Transverse colon (tissue), 4 donors: ENCODE results near the gene ADCY2. TPM values are rescaled to one million over a fixed set of nuclear protein-coding genes. Genes with fewer than 3 reads are reported as not detected.

Experiments
- DNase-seq: peaks from one replicate; pipeline ENCODE4 v3.0.0-alpha.2; 2019
- H3K27ac ChIP-seq, 4 donors: fragments of 200-600 bp; sonication (generic); 2 replicates each; pipeline ENCODE4 v1.5.1; 2016 to 2018; ENCODE audit warnings: inconsistent platforms in 4 of 4
- H3K27me3 ChIP-seq: fragments of 200-600 bp; sonication (generic); 2 replicates; pipeline ENCODE4 v1.5.1; 2017; ENCODE audit warnings: inconsistent platforms
- H3K36me3 ChIP-seq, 4 donors: fragments of 200-600 bp; sonication (generic); 2 replicates each; pipeline ENCODE4 v1.5.1; 2017 to 2019; ENCODE audit warnings: inconsistent platforms in 4 of 4
- H3K4me1 ChIP-seq, 4 donors: fragments of 200-600 bp; sonication (generic); 2 replicates each; pipeline ENCODE4 v1.5.1; 2017 to 2020; ENCODE audit warnings: inconsistent platforms in 4 of 4
- H3K4me3 ChIP-seq, 4 donors: fragments of 200-600 bp; sonication (generic); 1 replicate in 1 of 4; 2 replicates in 3 of 4; pipeline versions ENCODE4 v1.5.1 to v1.6.1; 2017 to 2019; ENCODE audit warnings: inconsistent platforms in 4 of 4
- H3K9me3 ChIP-seq, 2 donors: fragments of 200-600 bp; sonication (generic); 2 replicates each; pipeline ENCODE4 v1.5.1; 2017 to 2019; ENCODE audit warnings: inconsistent platforms in 2 of 2
- CTCF ChIP-seq, 5 experiments: fragments of 200-600 bp in 3 of 5; fragments of 450-650 bp in 2 of 5; sonication (generic) in 3 of 5; IDR thresholded peaks; 1 replicate in 2 of 5; 2 replicates in 3 of 5; pipeline ENCODE4 v1.5.1; 2016 to 2017; ENCODE audit warnings: antibody characterized with exemption in 5 of 5, inconsistent platforms in 3 of 5, mild to moderate bottlenecking in 2 of 5, moderate library complexity in 1 of 5
- EP300 ChIP-seq: sonication (generic); formaldehyde crosslinking; IDR thresholded peaks from one replicate; pipeline ENCODE4 v1.6.1; 2017; ENCODE audit warnings: antibody characterized with exemption, low read depth
- POLR2A ChIP-seq: fragments of 450-650 bp; IDR thresholded peaks from one replicate; pipeline ENCODE4 v1.6.1; 2016; ENCODE audit warnings: antibody characterized with exemption, mild to moderate bottlenecking, moderate library complexity
- POLR2AphosphoS5 ChIP-seq, 3 donors: sonication (generic); formaldehyde crosslinking; IDR thresholded peaks; one replicate each; pipeline ENCODE4 v1.6.1; 2016; ENCODE audit warnings: antibody characterized with exemption in 3 of 3
- WGBS, 2 donors: methylation state at CpG; one replicate each; pipeline ENCODE4 v1.1.5; 2018; ENCODE audit warnings: low coverage in 1 of 2; 5-methylcytosine and 5-hydroxymethylcytosine counted together
- in situ Hi-C, 4 donors: fragments of 200-750 bp; cut with MboI; loops; one replicate each; pipeline versions ENCODE4 v1.15.0 to v1.15.1; 2017; ENCODE audit warnings: low sequenced_read_pairs in 3 of 4, low pct_ligation_motif_present in 1 of 4, low pct_unique_long_range_greater_than_20kb in 1 of 4
- intact Hi-C: fragments of 100-400 bp; cut with DNase I; formaldehyde crosslinking; loops from one replicate; pipeline ENCODE4 v1.15.1; 2023; ENCODE audit warnings: low total_unique reads
- total RNA-seq, 4 donors: library from RNA; depleted of rRNA; stranded (reverse); fragments of >200 nt; gene quantifications; one replicate each; pipeline ENCODE4 v1.1.0, GENCODE V29; 2016

The ADCY2 gene
- total RNA-seq, 4 donors from 2014 or later: 1.4 to 4.5 (median 3.1) TPM

- no peaks in the 10 kb centered on the region for H3K27me3 ChIP-seq
- intact Hi-C loops: no loop called here
- no peak for DNase-seq
- no peak overlapping the region for H3K4me3 ChIP-seq
- H3K36me3 ChIP-seq: no peaks in the 10 kb centered on the region
- TF ChIP-seq EP300: no peak
- no peak for TF ChIP-seq CTCF (IDR thresholded peaks at IDR 0.05)
- TF ChIP-seq POLR2AphosphoS5 (IDR thresholded peaks at IDR 0.05): no peak
- TF ChIP-seq POLR2A: no peak
- H3K4me1 ChIP-seq: peaks cover 0 to 10% (median 0%) of the 10 kb centered on the region in 4 donors
- 43 to 63% methylated on average over 2 of the region's 2 CpGs for WGBS, 2 donors
- H3K9me3 ChIP-seq: no peaks in the 10 kb centered on the region
- no peak overlapping the region for H3K27ac ChIP-seq
- in situ Hi-C loops: no loop called here
These were observed 29.9 kb downstream of the ADCY2 start for GRCh38 chr5:7425830-7426229.

- H3K27me3 ChIP-seq: no peaks in the 10 kb centered on the region
- intact Hi-C loops: no loop called here
- H3K27ac ChIP-seq: no peak overlapping the region
- H3K9me3 ChIP-seq: no peaks in the 10 kb centered on the region
- TF ChIP-seq EP300 (no peak), POLR2AphosphoS5 (IDR thresholded peaks at IDR 0.05) (no peak), POLR2A (no peak), CTCF (IDR thresholded peaks at IDR 0.05) (no peak)
- no peak overlapping the region for H3K4me3 ChIP-seq
- WGBS, 2 donors: 67 to 89% methylated on average over 1 to 4 of the region's 4 CpGs
- H3K36me3 ChIP-seq: no peaks in the 10 kb centered on the region
- in situ Hi-C loops: no loop called here
- DNase-seq: no peak
- peaks cover 0 to 10% (median 0%) of the 10 kb centered on the region in 4 donors for H3K4me1 ChIP-seq
These were observed 30.3 kb downstream of the ADCY2 start for GRCh38 chr5:7426284-7426683.

GRCh38 chr5:7434914-7435313, 39.0 kb downstream of the ADCY2 start:
- H3K27me3 ChIP-seq: no peaks in the 10 kb centered on the region
- in situ Hi-C loops: no loop called here
- no peaks in the 10 kb centered on the region for H3K36me3 ChIP-seq
- H3K4me1 ChIP-seq: no peaks in the 10 kb centered on the region
- H3K4me3 ChIP-seq: no peak overlapping the region
- DNase-seq: no peak
- H3K27ac ChIP-seq: no peak overlapping the region
- intact Hi-C loops: no loop called here
- TF ChIP-seq POLR2AphosphoS5 (IDR thresholded peaks at IDR 0.05) (no peak), EP300 (no peak), CTCF (IDR thresholded peaks at IDR 0.05) (no peak), POLR2A (no peak)
- H3K9me3 ChIP-seq: no peaks in the 10 kb centered on the region
- WGBS, 2 donors: 94 to 96% methylated on average over 5 to 6 of the region's 6 CpGs

GRCh38 chr5:7435503-7435902, 39.6 kb downstream of the ADCY2 start:
- intact Hi-C loops (no loop called here), in situ Hi-C loops (no loop called here)
- Histone ChIP-seq H3K27me3 (no peaks in the 10 kb centered on the region), H3K36me3 (no peaks in the 10 kb centered on the region), H3K27ac (no peak overlapping the region), H3K4me1 (no peaks in the 10 kb centered on the region), H3K4me3 (no peak overlapping the region), H3K9me3 (no peaks in the 10 kb centered on the region)
- DNase-seq: no peak
- TF ChIP-seq POLR2AphosphoS5 (IDR thresholded peaks at IDR 0.05): no peak
- TF ChIP-seq EP300: no peak
- no peak for TF ChIP-seq POLR2A
- no peak for TF ChIP-seq CTCF (IDR thresholded peaks at IDR 0.05)
- 30 to 44% methylated on average over 3 of the region's 3 CpGs for WGBS, 2 donors
